H1 (cell line): ENCODE results near the gene SPOCK2. TPM values are rescaled to one million over a fixed set of nuclear protein-coding genes. Genes with fewer than 3 reads are reported as not detected.

Experiments
- CTCF ChIA-PET: fragments of 300-600 bp; sonication (Branson Sonifier 250); formaldehyde crosslinking; loops from one replicate; lab custom pipeline; 2021; ENCODE audit not compliant: partially characterized antibody; lab: Charles Lee
- POLR2A ChIA-PET: fragments of 300-600 bp; sonication (Branson Sonifier 250); formaldehyde crosslinking; loops from one replicate; lab custom pipeline; 2021; ENCODE audit warnings: inconsistent platforms; ENCODE audit not compliant: partially characterized antibody; lab: Charles Lee
- DNase-seq, 2 experiments: peaks; one replicate each; pipeline versions ENCODE4 v3.0.0 to v3.0.0-alpha.2; 2010 to 2022; ENCODE audit warnings: low spot score in 2 of 2, low read depth in 1 of 2, mixed read lengths in 1 of 2
- FAIRE-seq: peaks from 2 replicates; lab custom pipeline; 2011; peaks lifted over from hg19 to GRCh38; lab: Jason Lieb, UNC
- H2AFZ ChIP-seq: 2 replicates; pipeline ENCODE4 v1.8.1; 2012; ENCODE audit warnings: low read length, inconsistent platforms
- H2AK5ac ChIP-seq: 2 replicates; pipeline ENCODE4 v1.6.1; 2013; ENCODE audit warnings: low read depth, low read length
- H2BK120ac ChIP-seq: replicated peaks from 2 replicates; pipeline ENCODE3; 2013; ENCODE audit warnings: low read depth, low read length, inconsistent platforms
- H2BK12ac ChIP-seq: 2 replicates; pipeline ENCODE4 v1.6.1; 2013; ENCODE audit warnings: low read depth, low read length
- H2BK15ac ChIP-seq: 2 replicates; pipeline ENCODE4 v1.6.1; 2013; ENCODE audit warnings: low read length
- H2BK20ac ChIP-seq: 2 replicates; pipeline ENCODE4 v1.6.1; 2013; ENCODE audit warnings: low read length
- H2BK5ac ChIP-seq: 2 replicates; pipeline ENCODE4 v1.6.1; 2013; ENCODE audit warnings: low read depth, low read length
- H3K14ac ChIP-seq: 2 replicates; pipeline ENCODE4 v1.6.1; 2013; ENCODE audit warnings: inconsistent platforms; ENCODE audit not compliant: insufficient read length
- H3K18ac ChIP-seq: 2 replicates; pipeline ENCODE4 v1.6.1; 2013; ENCODE audit warnings: low read length; ENCODE audit errors: extremely low read depth
- H3K23ac ChIP-seq: 2 replicates; pipeline ENCODE4 v1.6.1; 2013; ENCODE audit warnings: inconsistent platforms; ENCODE audit not compliant: insufficient read length
- H3K23me2 ChIP-seq: 2 replicates; pipeline ENCODE4 v1.6.1; 2013; ENCODE audit warnings: low read depth, low read length
- H3K27ac ChIP-seq: 2 replicates; pipeline ENCODE4 v1.6.1; 2011; ENCODE audit warnings: low read depth, low read length, inconsistent platforms
- H3K27me3 ChIP-seq, 4 experiments: replicated peaks in 1 of 4; 1 replicate in 1 of 4; 2 replicates in 3 of 4; pipeline versions ENCODE4 v1.6.1 to v1.8.1; 2011 to 2013; ENCODE audit warnings: low read length in 3 of 4, mild to moderate bottlenecking in 3 of 4, inconsistent platforms in 2 of 4, mixed read lengths in 2 of 4, moderate library complexity in 1 of 4; ENCODE audit not compliant: control insufficient read depth in 3 of 4, insufficient read depth in 3 of 4; ENCODE audit errors: extremely low read depth in 1 of 4
- H3K36me3 ChIP-seq, 4 experiments: 2 replicates each; pipeline versions ENCODE4 v1.6.1 to v1.8.1; 2011 to 2013; ENCODE audit warnings: mild to moderate bottlenecking in 4 of 4, low read length in 3 of 4, moderate library complexity in 2 of 4, control low read depth in 1 of 4, inconsistent platforms in 1 of 4; ENCODE audit not compliant: insufficient read depth in 4 of 4, control insufficient read depth in 2 of 4
- H3K4ac ChIP-seq: replicated peaks from 2 replicates; pipeline ENCODE3; 2013; ENCODE audit warnings: low read length, low read depth, mixed read lengths, inconsistent platforms; ENCODE audit not compliant: insufficient read length
- H3K4me1 ChIP-seq, 4 experiments: replicated peaks in 1 of 4; 1 replicate in 1 of 4; 2 replicates in 3 of 4; pipeline versions ENCODE4 v1.6.1 to v1.8.1; 2011 to 2013; ENCODE audit warnings: low read length in 3 of 4, inconsistent platforms in 2 of 4, mixed read lengths in 1 of 4; ENCODE audit not compliant: insufficient read depth in 4 of 4, control insufficient read depth in 3 of 4
- H3K4me2 ChIP-seq, 2 experiments: 2 replicates each; pipeline versions ENCODE4 v1.6.1 to v1.8.1; 2011 to 2013; ENCODE audit warnings: low read depth in 2 of 2, low read length in 2 of 2, control low read depth in 1 of 2, inconsistent platforms in 1 of 2, mild to moderate bottlenecking in 1 of 2; ENCODE audit not compliant: insufficient read depth in 1 of 2
- H3K4me3 ChIP-seq, 4 experiments: fragments of 200-600, 300-600 bp in 1 of 4; sonication (generic), shearing (Covaris generic), sonication (Bioruptor Twin) in 1 of 4; 2 replicates each; pipeline versions ENCODE4 v1.5.1 to v1.8.1; 2011 to 2016; ENCODE audit warnings: low read length in 4 of 4, low read depth in 3 of 4, control low read depth in 2 of 4, inconsistent platforms in 2 of 4, mild to moderate bottlenecking in 2 of 4, mixed read lengths in 1 of 4, moderate library complexity in 1 of 4; ENCODE audit not compliant: insufficient read depth in 2 of 4; ENCODE audit errors: extremely low read depth in 1 of 4
- H3K56ac ChIP-seq: replicated peaks from 2 replicates; pipeline ENCODE3; 2013; ENCODE audit warnings: low read depth, mild to moderate bottlenecking, mixed read lengths, low read length, inconsistent platforms; ENCODE audit not compliant: insufficient read length
- H3K79me1 ChIP-seq: 2 replicates; pipeline ENCODE4 v1.6.1; 2013; ENCODE audit warnings: low read depth, low read length, control low read depth
- H3K79me2 ChIP-seq, 2 experiments: 2 replicates each; pipeline versions ENCODE4 v1.6.1 to v1.8.1; 2012 to 2013; ENCODE audit warnings: low read length in 2 of 2, mild to moderate bottlenecking in 2 of 2, inconsistent platforms in 1 of 2; ENCODE audit not compliant: insufficient read depth in 2 of 2, control insufficient read depth in 1 of 2
- H3K9ac ChIP-seq, 4 experiments: replicated peaks in 1 of 4; 1 replicate in 1 of 4; 2 replicates in 3 of 4; pipeline versions ENCODE4 v1.6.1 to v1.8.1; 2011 to 2013; ENCODE audit warnings: low read depth in 3 of 4, low read length in 3 of 4, control low read depth in 2 of 4, mild to moderate bottlenecking in 2 of 4, moderate library complexity in 2 of 4, inconsistent platforms in 1 of 4; ENCODE audit errors: extremely low read depth in 1 of 4
- H3K9me3 ChIP-seq, 2 experiments: 2 replicates each; pipeline versions ENCODE4 v1.6.1 to v1.8.1; 2012 to 2013; ENCODE audit warnings: mild to moderate bottlenecking in 2 of 2, moderate library complexity in 2 of 2, control low read depth in 1 of 2, inconsistent platforms in 1 of 2, low read depth in 1 of 2, low read length in 1 of 2, mixed read lengths in 1 of 2; ENCODE audit not compliant: insufficient read depth in 2 of 2
- H4K20me1 ChIP-seq, 2 experiments: replicated peaks in 1 of 2; 2 replicates each; pipeline versions ENCODE3 to v1.8.1; 2011 to 2013; ENCODE audit warnings: inconsistent platforms in 2 of 2, low read length in 2 of 2, mild to moderate bottlenecking in 1 of 2; ENCODE audit not compliant: insufficient read depth in 2 of 2, control insufficient read depth in 1 of 2
- H4K5ac ChIP-seq: 2 replicates; pipeline ENCODE4 v1.6.1; 2013; ENCODE audit warnings: low read length, low read depth, mixed read lengths, inconsistent platforms; ENCODE audit not compliant: insufficient read length
- H4K8ac ChIP-seq: 2 replicates; pipeline ENCODE4 v1.8.0; 2013; ENCODE audit warnings: mild to moderate bottlenecking, moderate library complexity, low read length, inconsistent platforms; ENCODE audit not compliant: insufficient read depth; ENCODE audit errors: extremely low read depth
- H4K91ac ChIP-seq: replicated peaks from 2 replicates; pipeline ENCODE3; 2013; ENCODE audit warnings: low read length, mixed read lengths, inconsistent platforms; ENCODE audit not compliant: insufficient read length
- CBX8 ChIP-seq: fragments of 300-800, 300-1000 bp; sonication (generic); IDR thresholded peaks from 2 replicates; pipeline ENCODE4 v1.7.1; 2016; ENCODE audit warnings: low read depth, low read length, borderline replicate concordance
- CREB1 ChIP-seq: IDR thresholded peaks from 2 replicates; pipeline ENCODE4 v1.6.1; 2012; ENCODE audit warnings: inconsistent platforms
- JUND ChIP-seq: IDR thresholded peaks from 2 replicates; pipeline ENCODE4 v1.6.1; 2011; ENCODE audit warnings: mild to moderate bottlenecking, improper control_type of control experiment, low read length
- KDM5A ChIP-seq: fragments of 200-600 bp; IDR thresholded peaks from 2 replicates; pipeline ENCODE4 v1.7.1; 2012; ENCODE audit warnings: mild to moderate bottlenecking, low read length, inconsistent platforms, mixed read lengths
- NANOG ChIP-seq: IDR thresholded peaks from 2 replicates; pipeline ENCODE4 v1.6.1; 2011; ENCODE audit warnings: low read length, low read depth, mild to moderate bottlenecking, inconsistent platforms; ENCODE audit not compliant: insufficient read depth, poor library complexity, severe bottlenecking
- SP2 ChIP-seq: IDR thresholded peaks from 2 replicates; pipeline ENCODE4 v1.6.1; 2012; ENCODE audit warnings: mild to moderate bottlenecking, low read length, inconsistent platforms
- SP4 ChIP-seq: IDR thresholded peaks from 2 replicates; pipeline ENCODE4 v1.6.1; 2012; ENCODE audit warnings: low read length, inconsistent platforms
- SUZ12 ChIP-seq: fragments of 200-600 bp; sonication (generic); IDR thresholded peaks from 2 replicates; pipeline ENCODE4 v1.6.1; 2012; ENCODE audit warnings: mild to moderate bottlenecking, inconsistent platforms, low read length, moderate library complexity, mixed read lengths
- TBP ChIP-seq: IDR thresholded peaks from 2 replicates; pipeline ENCODE4 v1.6.1; 2011; ENCODE audit warnings: low read depth, low read length, improper control_type of control experiment
- YY1 ChIP-seq: IDR thresholded peaks from 2 replicates; pipeline ENCODE4 v1.6.1; 2011; ENCODE audit warnings: low read depth, mild to moderate bottlenecking, low read length
- WGBS, 2 experiments: shearing (Covaris generic) in 1 of 2; methylation state at CpG; one replicate each; pipeline versions ENCODE4 v1.1.6 to v1.1.7; 2013 to 2015; ENCODE audit warnings: low lambda C conversion rate in 2 of 2, mixed read lengths in 2 of 2, inconsistent platforms in 1 of 2, low coverage in 1 of 2, missing lambda C conversion rate in 1 of 2; ENCODE audit not compliant: insufficient replicate concordance in 2 of 2, insufficient coverage in 1 of 2, insufficient read length in 1 of 2; ENCODE audit errors: extremely low coverage in 1 of 2, missing lambda C conversion rate in 1 of 2; 5-methylcytosine and 5-hydroxymethylcytosine counted together
- polyA plus RNA-seq, 7 experiments: library from polyadenylated mRNA; depleted of rRNA in 3 of 7; stranded (reverse) in 5 of 7; unstranded in 2 of 7; fragments of >200 nt in 5 of 7; fragments of 200-250 nt in 2 of 7; gene quantifications; 1 replicate in 5 of 7; 2 replicates in 1 of 7; 4 replicates in 1 of 7; pipeline versions ENCODE4 v1.2.1 to v1.2.3, GENCODE V29; 2011 to 2013; ENCODE audit warnings: missing spikeins in 2 of 7, mixed read lengths in 2 of 7
- total RNA-seq: library from RNA; stranded (reverse); fragmentation: NEBNext Ultra II Directional; extraction: Animal tissue kit (Norgen Biotek cat#: 25700); gene quantifications from 2 replicates; pipeline ENCODE4 v1.2.1, GENCODE V29; 2021

SPOCK2 gene
- total and polyA plus RNA-seq, 2 of the 8 experiments (the other 6 are each of a cell fraction or from before 2014, with no cell fraction given) = 1.5 to 1.9 TPM

- Histone ChIP-seq H3K36me3 (0 out of 8 replicates have a peak, but pooled peaks cover 0 to 2% (median 0%) of the 10 kb centered on the region in 4 experiments), H2BK20ac (no peak overlapping the region), H3K4ac (no peak overlapping the region), H2AFZ (no peak overlapping the region), H2BK15ac (no peak overlapping the region), H3K9me3 (peaks cover 5 to 6% of the 10 kb centered on the region in 2 experiments; a peak in 3 of 4 replicates), H3K23me2 (no peaks in the 10 kb centered on the region), H3K4me2 (no peak overlapping the region), H3K79me1 (no peaks in the 10 kb centered on the region), H3K4me1 (no peaks in the 10 kb centered on the region), H2BK120ac (no peak overlapping the region), H3K4me3 (no peak overlapping the region), H4K5ac (no peak overlapping the region), H2BK5ac (no peak overlapping the region), H2BK12ac (no peak overlapping the region), H3K79me2 (no peaks in the 10 kb centered on the region), H4K20me1 (no peaks in the 10 kb centered on the region), H3K56ac (no peak overlapping the region), H3K27ac (no peak overlapping the region), H4K91ac (no peak overlapping the region), H3K14ac (no peak overlapping the region), H2AK5ac (no peak overlapping the region), H3K18ac (no peak overlapping the region), H3K23ac (no peak overlapping the region), H4K8ac (no peak overlapping the region), H3K9ac (no peak overlapping the region), H3K27me3 (no peaks in the 10 kb centered on the region)
- ChIA-PET CTCF (interaction anchor here (1.1 to 1.3 kb wide), 3 partner anchors 10 to 108 kb away, joined by 3 to 5 read pairs (median 4); no protein-coding TSS in a partner anchor), POLR2A (no interaction called here)
- FAIRE-seq (no peak), DNase-seq (no peak)
- TF ChIP-seq SUZ12 = no peak
- no peak for TF ChIP-seq CBX8
- TF ChIP-seq CREB1 = no peak
- no peak for TF ChIP-seq YY1
- TF ChIP-seq NANOG = no peak
- no peak for TF ChIP-seq SP2
- no peak for TF ChIP-seq TBP
- no peak for TF ChIP-seq JUND
- TF ChIP-seq SP4 = no peak
- no peak for TF ChIP-seq KDM5A
- WGBS, 2 experiments = 88% methylated on average over 2 of the region's 2 CpGs; no CpG with 5 or more reads in 1 of the 2 experiments
Measured at GRCh38 chr10:72114706-72115450, 26.5 kb upstream of the SPOCK2 start.
